ENCODE results near the gene NDUFAF3. TPM values are rescaled to one million over a fixed set of nuclear protein-coding genes. Genes with fewer than 3 reads are reported as not detected.
A peak's percentile ranks its signal among the peaks of the same experiment; 100 is the strongest.

Gene NDUFAF3
- total RNA-seq, 1 experiment from 2014 or later, result 91.0 TPM

DNA sequence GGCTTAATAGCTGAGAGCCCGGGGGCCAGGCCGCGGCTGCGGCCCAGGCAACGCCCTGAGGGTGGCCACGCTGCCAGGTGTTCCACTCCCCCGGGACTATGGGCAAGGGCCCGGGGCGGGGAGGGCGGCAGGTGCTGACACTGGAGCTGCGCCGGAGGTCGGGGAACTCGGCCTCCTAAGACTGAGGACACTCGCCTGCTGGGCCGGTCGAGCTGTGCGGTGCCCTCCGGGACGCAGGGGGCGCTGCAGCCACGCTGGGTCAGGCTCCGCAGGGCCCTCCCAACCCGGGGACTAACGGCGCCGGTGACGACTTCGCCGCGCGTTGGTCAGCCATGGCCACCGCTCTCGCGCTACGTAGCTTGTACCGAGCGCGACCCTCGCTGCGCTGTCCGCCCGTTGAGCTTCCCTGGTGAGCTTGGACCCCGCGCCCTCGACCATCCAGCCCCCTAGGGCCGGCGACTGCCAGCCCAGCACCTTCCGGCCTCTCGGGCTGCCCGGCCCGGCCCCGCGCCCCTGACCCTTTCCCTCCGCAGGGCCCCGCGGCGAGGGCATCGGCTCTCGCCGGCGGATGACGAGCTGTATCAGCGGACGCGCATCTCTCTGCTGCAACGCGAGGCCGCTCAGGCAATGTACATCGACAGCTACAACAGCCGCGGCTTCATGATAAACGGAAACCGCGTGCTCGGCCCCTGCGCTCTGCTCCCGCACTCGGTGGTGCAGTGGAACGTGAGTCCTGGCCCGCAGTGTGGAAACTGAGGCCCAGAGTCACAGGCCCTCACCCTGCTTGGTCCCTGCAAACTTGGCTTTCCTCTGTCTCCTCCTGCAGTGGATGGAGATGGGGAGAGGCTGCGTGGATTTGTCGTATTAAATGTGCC lies at the start of gene NDUFAF3 (continued):
- TF ChIP-seq, protein P1, sequence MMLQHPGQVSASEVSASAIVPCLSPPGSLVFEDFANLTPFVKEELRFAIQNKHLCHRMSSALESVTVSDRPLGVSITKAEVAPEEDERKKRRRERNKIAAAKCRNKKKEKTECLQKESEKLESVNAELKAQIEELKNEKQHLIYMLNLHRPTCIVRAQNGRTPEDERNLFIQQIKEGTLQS (IDR thresholded peaks at IDR 0.05), result no peak
- no peak for TF ChIP-seq ZNF274 (IDR thresholded peaks at IDR 0.05; ENCODE audit: low read depth, low read length)
- TF ChIP-seq, protein P2, sequence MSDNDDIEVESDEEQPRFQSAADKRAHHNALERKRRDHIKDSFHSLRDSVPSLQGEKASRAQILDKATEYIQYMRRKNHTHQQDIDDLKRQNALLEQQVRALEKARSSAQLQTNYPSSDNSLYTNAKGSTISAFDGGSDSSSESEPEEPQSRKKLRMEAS (IDR thresholded peaks at IDR 0.05), result no peak
- no peak for TF ChIP-seq CEBPB (IDR thresholded peaks at IDR 0.05; ENCODE audit: low read depth)
- TF ChIP-seq SRF (IDR thresholded peaks at IDR 0.05; ENCODE audit: low read depth), result no peak
- no peak for TF ChIP-seq SP1 (IDR thresholded peaks at IDR 0.05; ENCODE audit: low read depth)
- peak; percentile 91 for TF ChIP-seq POLR2AphosphoS5 (IDR thresholded peaks at IDR 0.05; ENCODE audit: low read depth, low read length)
- TF ChIP-seq CBX3 (IDR thresholded peaks at IDR 0.05; ENCODE audit: low read depth), result no peak
- peak; percentile 72 for TF ChIP-seq POLR2A (IDR thresholded peaks at IDR 0.05; ENCODE audit: borderline replicate concordance, extremely low read depth, insufficient read depth, insufficient read length)

DNA sequence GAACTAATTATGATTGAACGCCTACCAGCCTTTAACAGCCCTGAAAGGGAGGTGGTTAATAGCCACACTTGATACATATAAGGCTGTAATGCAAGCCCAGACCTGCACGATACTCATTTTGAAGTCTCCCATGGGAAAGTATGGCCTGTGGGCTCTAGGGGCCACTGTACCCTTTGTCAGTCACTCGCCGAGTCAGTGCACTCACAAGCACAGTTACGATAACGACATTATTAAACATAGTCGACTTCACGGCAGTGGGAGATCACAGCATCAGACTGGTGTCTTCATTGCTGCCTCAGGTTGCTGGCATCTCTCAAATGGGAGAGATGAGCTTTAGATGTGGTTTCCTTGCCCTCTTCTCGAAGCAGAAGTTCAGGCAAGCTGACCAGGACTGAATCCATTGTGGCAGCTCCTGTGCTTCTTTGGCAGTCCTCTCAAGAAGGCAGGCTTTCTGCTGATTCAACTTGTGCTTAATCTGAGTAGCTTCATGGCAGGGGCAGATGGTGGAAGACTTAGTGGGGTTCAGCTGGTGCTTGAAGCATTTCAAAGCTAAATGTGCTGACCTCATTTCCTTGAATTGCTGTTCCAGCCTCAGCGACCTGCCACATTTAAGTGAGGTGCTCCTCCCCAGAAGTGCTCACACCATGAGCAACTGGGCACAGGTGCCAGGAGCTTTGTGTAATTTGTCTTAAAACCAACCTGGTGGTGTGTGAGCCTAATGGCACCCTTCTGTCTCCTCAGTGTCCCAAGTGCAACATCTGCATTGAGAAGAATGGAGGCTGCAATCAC lies 47.7 kb upstream of the NDUFAF3 start:
- H4K20me1 ChIP-seq (ENCODE audit: insufficient read depth), result no peaks in the 10 kb centered on the region
- BruUV-seq (replicated peaks), result no TSS peak
- H2AFZ ChIP-seq (ENCODE audit: low read depth, low read length, poor library complexity, severe bottlenecking), result no peak overlapping the region
- CTCF ChIA-PET, result interaction anchor here (1.7 kb wide), 1 partner anchor 14 kb away, joined by 8 read pairs; no protein-coding TSS in a partner anchor
- no peak overlapping the region for H3K4me2 ChIP-seq (ENCODE audit: low read length)
- H3K27ac ChIP-seq (ENCODE audit: low read depth, low read length), result no peak overlapping the region
- H3K4me1 ChIP-seq (ENCODE audit: control insufficient read depth in 1 of 2, insufficient read depth in 2 of 2, low read length in 2 of 2), result no peaks in the 10 kb centered on the region
- POLR2A ChIA-PET, result no interaction called here
- H3K27me3 ChIP-seq (ENCODE audit: insufficient read depth, low read length), result no peaks in the 10 kb centered on the region
- no peak overlapping the region for H3K4me3 ChIP-seq (replicated peaks in 1 of 2; ENCODE audit: low read depth in 1 of 2, low read length in 2 of 2)
- RAD21 ChIA-PET (ENCODE audit: low non-redundant PET in 1 of 2, low total read pairs in 2 of 2, uncharacterized antibody in 2 of 2, unreplicated experiment in 2 of 2), result no interaction called here
- DNase-seq (ENCODE audit: low read depth, low spot score) (no peak), ATAC-seq (no peak)
- intact Hi-C loops (cut with micrococcal nuclease), result no loop called here
- TF ChIP-seq ZNF274 (IDR thresholded peaks at IDR 0.05; ENCODE audit: low read depth, low read length) (no peak), CBX3 (IDR thresholded peaks at IDR 0.05; ENCODE audit: low read depth) (no peak), EZH2phosphoT487 (IDR thresholded peaks at IDR 0.05; ENCODE audit: borderline replicate concordance) (no peak), ZFX (IDR thresholded peaks at IDR 0.05) (no peak), POLR2A (IDR thresholded peaks at IDR 0.05; ENCODE audit: borderline replicate concordance, extremely low read depth, insufficient read depth, insufficient read length) (no peak)
- TF ChIP-seq, protein P3, sequence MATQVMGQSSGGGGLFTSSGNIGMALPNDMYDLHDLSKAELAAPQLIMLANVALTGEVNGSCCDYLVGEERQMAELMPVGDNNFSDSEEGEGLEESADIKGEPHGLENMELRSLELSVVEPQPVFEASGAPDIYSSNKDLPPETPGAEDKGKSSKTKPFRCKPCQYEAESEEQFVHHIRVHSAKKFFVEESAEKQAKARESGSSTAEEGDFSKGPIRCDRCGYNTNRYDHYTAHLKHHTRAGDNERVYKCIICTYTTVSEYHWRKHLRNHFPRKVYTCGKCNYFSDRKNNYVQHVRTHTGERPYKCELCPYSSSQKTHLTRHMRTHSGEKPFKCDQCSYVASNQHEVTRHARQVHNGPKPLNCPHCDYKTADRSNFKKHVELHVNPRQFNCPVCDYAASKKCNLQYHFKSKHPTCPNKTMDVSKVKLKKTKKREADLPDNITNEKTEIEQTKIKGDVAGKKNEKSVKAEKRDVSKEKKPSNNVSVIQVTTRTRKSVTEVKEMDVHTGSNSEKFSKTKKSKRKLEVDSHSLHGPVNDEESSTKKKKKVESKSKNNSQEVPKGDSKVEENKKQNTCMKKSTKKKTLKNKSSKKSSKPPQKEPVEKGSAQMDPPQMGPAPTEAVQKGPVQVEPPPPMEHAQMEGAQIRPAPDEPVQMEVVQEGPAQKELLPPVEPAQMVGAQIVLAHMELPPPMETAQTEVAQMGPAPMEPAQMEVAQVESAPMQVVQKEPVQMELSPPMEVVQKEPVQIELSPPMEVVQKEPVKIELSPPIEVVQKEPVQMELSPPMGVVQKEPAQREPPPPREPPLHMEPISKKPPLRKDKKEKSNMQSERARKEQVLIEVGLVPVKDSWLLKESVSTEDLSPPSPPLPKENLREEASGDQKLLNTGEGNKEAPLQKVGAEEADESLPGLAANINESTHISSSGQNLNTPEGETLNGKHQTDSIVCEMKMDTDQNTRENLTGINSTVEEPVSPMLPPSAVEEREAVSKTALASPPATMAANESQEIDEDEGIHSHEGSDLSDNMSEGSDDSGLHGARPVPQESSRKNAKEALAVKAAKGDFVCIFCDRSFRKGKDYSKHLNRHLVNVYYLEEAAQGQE (IDR thresholded peaks at IDR 0.05; ENCODE audit: low read depth), result no peak
- no peak overlapping the region for H3K9ac ChIP-seq (ENCODE audit: low read length)
- no peaks in the 10 kb centered on the region for H3K9me3 ChIP-seq (ENCODE audit: control insufficient read depth in 1 of 2, insufficient read depth in 1 of 2, low read depth in 1 of 2, low read length in 2 of 2)
- H3K36me3 ChIP-seq (ENCODE audit: control insufficient read depth in 1 of 2, insufficient read depth in 2 of 2, low read length in 2 of 2), result peaks cover 41 to 63% of the 10 kb centered on the region in 2 experiments
- no peaks in the 10 kb centered on the region for H3K79me2 ChIP-seq (ENCODE audit: insufficient read depth, low read length)
- no peaks in the 10 kb centered on the region for H3K9me2 ChIP-seq (ENCODE audit: insufficient read depth)

All from HCT116 (cell line).